H9 (cell line): ENCODE results near the gene CELF1. TPM values are rescaled to one million over a fixed set of nuclear protein-coding genes. Genes with fewer than 3 reads are reported as not detected.

Experiments
- DNase-seq: peaks from one replicate; pipeline ENCODE4 v3.0.0-alpha.2; 2017
- H2AFZ ChIP-seq: one replicate; pipeline ENCODE4 v1.6.1; 2013; ENCODE audit warnings: mild to moderate bottlenecking, low read length, control low read depth, moderate library complexity
- H2AK5ac ChIP-seq: 2 replicates; pipeline ENCODE4 v1.6.1; 2013; ENCODE audit warnings: low read length, control low read depth, mixed read lengths; ENCODE audit not compliant: insufficient read length
- H2BK120ac ChIP-seq: one replicate; pipeline ENCODE4 v1.6.1; 2013; ENCODE audit warnings: low read depth, mild to moderate bottlenecking, low read length, control low read depth, inconsistent platforms; ENCODE audit not compliant: poor library complexity, severe bottlenecking
- H2BK12ac ChIP-seq: 2 replicates; pipeline ENCODE4 v1.6.1; 2013; ENCODE audit warnings: low read length, control low read depth, mixed read lengths, low read depth; ENCODE audit not compliant: insufficient read length
- H2BK15ac ChIP-seq: 2 replicates; pipeline ENCODE4 v1.6.1; 2013; ENCODE audit warnings: low read depth, low read length, control low read depth
- H2BK20ac ChIP-seq: one replicate; pipeline ENCODE4 v1.6.1; 2013; ENCODE audit warnings: low read depth, mild to moderate bottlenecking, low read length, control low read depth, inconsistent platforms; ENCODE audit not compliant: poor library complexity, severe bottlenecking
- H2BK5ac ChIP-seq: 2 replicates; pipeline ENCODE4 v1.6.1; 2013; ENCODE audit warnings: low read length, control low read depth, mixed read lengths; ENCODE audit not compliant: insufficient read length
- H3K14ac ChIP-seq: 2 replicates; pipeline ENCODE4 v1.6.1; 2013; ENCODE audit warnings: low read length, control low read depth; ENCODE audit not compliant: insufficient read depth
- H3K18ac ChIP-seq: 2 replicates; pipeline ENCODE4 v1.6.1; 2013; ENCODE audit warnings: low read depth, mild to moderate bottlenecking, mixed read lengths, low read length, control low read depth; ENCODE audit not compliant: insufficient read length
- H3K23ac ChIP-seq: 2 replicates; pipeline ENCODE4 v1.6.1; 2013; ENCODE audit warnings: low read length, control low read depth, mixed read lengths, low read depth; ENCODE audit not compliant: insufficient read length
- H3K23me2 ChIP-seq: 2 replicates; pipeline ENCODE4 v1.6.1; 2013; ENCODE audit warnings: low read depth, mild to moderate bottlenecking, mixed read lengths, low read length, control low read depth; ENCODE audit not compliant: insufficient read length, poor library complexity, severe bottlenecking
- H3K27ac ChIP-seq: 2 replicates; pipeline ENCODE4 v1.5.1; 2013; ENCODE audit warnings: low read length, control low read depth, mixed read lengths, low read depth; ENCODE audit not compliant: insufficient read length
- H3K27me3 ChIP-seq: 2 replicates; pipeline ENCODE4 v1.6.1; 2013; ENCODE audit warnings: low read length, control low read depth, inconsistent platforms; ENCODE audit not compliant: insufficient read depth
- H3K4ac ChIP-seq: 2 replicates; pipeline ENCODE4 v1.6.1; 2013; ENCODE audit warnings: low read depth, mild to moderate bottlenecking, control low read depth, inconsistent platforms, low read length, moderate library complexity
- H3K4me1 ChIP-seq: 2 replicates; pipeline ENCODE4 v1.6.1; 2013; ENCODE audit warnings: low read length, control low read depth, inconsistent platforms; ENCODE audit not compliant: insufficient read depth
- H3K4me2 ChIP-seq: 2 replicates; pipeline ENCODE4 v1.6.1; 2013; ENCODE audit warnings: low read length, control low read depth, mixed read lengths; ENCODE audit not compliant: insufficient read length, insufficient read depth
- H3K56ac ChIP-seq: 2 replicates; pipeline ENCODE4 v1.6.1; 2013; ENCODE audit warnings: low read depth, mild to moderate bottlenecking, mixed read lengths, low read length, control low read depth; ENCODE audit not compliant: insufficient read length
- H3K79me1 ChIP-seq: 2 replicates; pipeline ENCODE4 v1.6.1; 2013; ENCODE audit warnings: low read depth, mild to moderate bottlenecking, moderate library complexity, low read length, control low read depth, inconsistent platforms; ENCODE audit not compliant: insufficient read depth, poor library complexity, severe bottlenecking
- H3K79me2 ChIP-seq: 2 replicates; pipeline ENCODE4 v1.6.1; 2013; ENCODE audit warnings: low read length, control low read depth, inconsistent platforms; ENCODE audit not compliant: insufficient read depth
- H3K9ac ChIP-seq: 2 replicates; pipeline ENCODE4 v1.6.1; 2013; ENCODE audit warnings: low read length, control low read depth, mixed read lengths; ENCODE audit not compliant: insufficient read length; ENCODE audit errors: extremely low read depth
- H3K9me3 ChIP-seq: one replicate; pipeline ENCODE4 v1.6.1; 2013; ENCODE audit warnings: low read depth, low read length, inconsistent platforms; ENCODE audit not compliant: control insufficient read depth
- H3T11ph ChIP-seq: one replicate; pipeline ENCODE4 v1.6.1; 2013; ENCODE audit warnings: mild to moderate bottlenecking, low read length, control low read depth, inconsistent platforms
- H4K20me1 ChIP-seq: one replicate; pipeline ENCODE4 v1.6.1; 2013; ENCODE audit not compliant: control insufficient read depth, insufficient read length, insufficient read depth
- H4K5ac ChIP-seq: 2 replicates; pipeline ENCODE4 v1.6.1; 2013; ENCODE audit warnings: low read depth, mild to moderate bottlenecking, mixed read lengths, low read length, control low read depth; ENCODE audit not compliant: insufficient read length
- H4K8ac ChIP-seq: replicated peaks from 2 replicates; pipeline ENCODE4 v1.6.1; 2013; ENCODE audit warnings: low read length, control low read depth, mixed read lengths, low read depth; ENCODE audit not compliant: insufficient read length
- H4K91ac ChIP-seq: 2 replicates; pipeline ENCODE4 v1.6.1; 2013; ENCODE audit warnings: low read depth, mild to moderate bottlenecking, moderate library complexity, mixed read lengths, low read length, control low read depth; ENCODE audit not compliant: insufficient read length
- H3K27ac Mint-ChIP-seq, 3 experiments: 2 replicates in 2 of 3; 3 replicates in 1 of 3; pipeline ENCODE4 v1.8.0; 2020 to 2021; ENCODE audit warnings: mixed read lengths in 3 of 3, mild to moderate bottlenecking in 1 of 3, moderate library complexity in 1 of 3
- H3K27me3 Mint-ChIP-seq: 2 replicates; pipeline ENCODE4 v1.8.0; 2021; ENCODE audit warnings: low read depth, mild to moderate bottlenecking, moderate library complexity, mixed read lengths
- H3K36me3 Mint-ChIP-seq, 3 experiments: 2 replicates in 2 of 3; 3 replicates in 1 of 3; pipeline ENCODE4 v1.8.0; 2020 to 2021; ENCODE audit warnings: low read depth in 3 of 3, mixed read lengths in 3 of 3; ENCODE audit not compliant: insufficient read depth in 1 of 3
- H3K4me1 Mint-ChIP-seq, 2 experiments: 2 replicates each; pipeline ENCODE4 v1.8.0; 2020; ENCODE audit warnings: mixed read lengths in 2 of 2
- H3K4me3 Mint-ChIP-seq, 2 experiments: 2 replicates in 1 of 2; 3 replicates in 1 of 2; pipeline ENCODE4 v1.8.0; 2020 to 2021; ENCODE audit warnings: mild to moderate bottlenecking in 2 of 2, mixed read lengths in 2 of 2, moderate library complexity in 1 of 2
- H3K9me3 Mint-ChIP-seq, 2 experiments: 2 replicates in 1 of 2; 3 replicates in 1 of 2; pipeline ENCODE4 v1.8.0; 2020; ENCODE audit warnings: mild to moderate bottlenecking in 2 of 2, mixed read lengths in 2 of 2, moderate library complexity in 1 of 2
- CTCF ChIP-seq: fragments of 200-600 bp; sonication (generic); conservative IDR thresholded peaks from 3 replicates; pipeline ENCODE4 v1.8.0; 2021; ENCODE audit warnings: antibody characterized with exemption, mild to moderate bottlenecking
- WGBS: extraction: QIAGEN DNeasy Blood & Tissue Kit; methylation state at CpG from one replicate; pipeline ENCODE4 v1.1.7; 2013; ENCODE audit warnings: missing lambda C conversion rate, low lambda C conversion rate, mixed read lengths; ENCODE audit not compliant: insufficient read length; ENCODE audit errors: extremely low coverage; 5-methylcytosine and 5-hydroxymethylcytosine counted together
- total RNA-seq: library from RNA; stranded (reverse); gene quantifications from 2 replicates; pipeline ENCODE4 v1.2.1, GENCODE V29; 2021

CELF1 gene
- total RNA-seq, 1 experiment from 2014 or later: 211 TPM

- Histone ChIP-seq H3K79me1 (no peaks in the 10 kb centered on the region), H2BK15ac (no peak overlapping the region), H4K5ac (no peak overlapping the region), H2BK120ac (no peak overlapping the region), H2BK5ac (no peak overlapping the region), H3K23ac (no peak overlapping the region), H3K4ac (no peak overlapping the region), H2BK20ac (no peak overlapping the region), H3K23me2 (no peaks in the 10 kb centered on the region), H3K27me3 (no peaks in the 10 kb centered on the region), H3K9ac (no peak overlapping the region), H3K14ac (no peak overlapping the region), H3K9me3 (no peaks in the 10 kb centered on the region), H3K27ac (no peak overlapping the region), H3K4me2 (no peak overlapping the region), H3K4me1 (no peaks in the 10 kb centered on the region), H4K91ac (no peak overlapping the region), H4K20me1 (no peaks in the 10 kb centered on the region), H2BK12ac (no peak overlapping the region), H3K18ac (no peak overlapping the region), H3T11ph (no peak overlapping the region), H4K8ac (no peak overlapping the region), H2AFZ (no peak overlapping the region), H2AK5ac (no peak overlapping the region), H3K56ac (no peak overlapping the region), H3K79me2 (no peaks in the 10 kb centered on the region)
- H3K27ac Mint-ChIP-seq: no peak overlapping the region; a peak in 1 of 7 replicates
- H3K9me3 Mint-ChIP-seq: no peaks in the 10 kb centered on the region
- no peaks in the 10 kb centered on the region for H3K27me3 Mint-ChIP-seq
- no CpG with 5 or more reads among the region's 7 CpGs for whole genome bisulfite sequencing
- no peak for TF ChIP-seq CTCF
- no peaks in the 10 kb centered on the region for H3K4me1 Mint-ChIP-seq
- no peak overlapping the region for H3K4me3 Mint-ChIP-seq
- H3K36me3 Mint-ChIP-seq: peaks cover 48 to 81% (median 72%) of the 10 kb centered on the region in 3 experiments; a peak in 6 of 7 replicates
- no peak for DNase-seq
Observed at GRCh38 chr11:47485107-47485506, 67.8 kb downstream of the CELF1 start.
